ENCODE results near the gene TRIM13.
"Not testable (repeated sequence)": the region's sequence is repeated elsewhere in the genome, so short reads cannot be mapped to it uniquely, and the experiment has no call there.

The TRIM13 gene

DNA sequence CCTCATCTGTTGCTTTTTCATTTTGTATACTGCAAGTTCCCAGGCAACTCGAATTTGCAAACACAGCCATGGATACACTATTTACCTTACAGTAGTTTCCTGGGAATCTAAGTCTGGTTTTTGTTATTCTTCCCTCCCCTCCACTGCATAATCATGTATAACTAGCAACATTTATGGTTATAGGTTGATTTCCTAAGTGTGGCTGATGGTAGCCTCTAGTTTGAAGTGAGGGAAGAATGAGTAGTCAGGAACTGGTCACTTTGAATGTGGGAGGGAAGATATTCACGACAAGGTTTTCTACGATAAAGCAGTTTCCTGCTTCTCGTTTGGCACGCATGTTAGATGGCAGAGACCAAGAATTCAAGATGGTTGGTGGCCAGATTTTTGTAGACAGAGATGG lies 18.4 kb downstream of the TRIM13 start, which contains the start of gene KCNRG:
TSS of gene KCNRG (plus strand) at position 187 of the 400 bp plus-strand sequence. CDS start at position 237, 50 bp downstream.
- peaks cover 21% of the 10 kb centered on the region for H3K4me1 Mint-ChIP-seq (ENCODE audit: low read depth)
- no peak within 1 kb of the TSS for H3K4me3 Mint-ChIP-seq
- no peaks in the 10 kb centered on the region for H3K27me3 Mint-ChIP-seq (ENCODE audit: low read depth)
- H3K27ac Mint-ChIP-seq: no peak within 1 kb of the TSS
- H3K36me3 Mint-ChIP-seq (ENCODE audit: low read depth): peaks cover 61% of the 10 kb centered on the region
- H3K9me3 Mint-ChIP-seq: no peaks in the 10 kb centered on the region

DNA sequence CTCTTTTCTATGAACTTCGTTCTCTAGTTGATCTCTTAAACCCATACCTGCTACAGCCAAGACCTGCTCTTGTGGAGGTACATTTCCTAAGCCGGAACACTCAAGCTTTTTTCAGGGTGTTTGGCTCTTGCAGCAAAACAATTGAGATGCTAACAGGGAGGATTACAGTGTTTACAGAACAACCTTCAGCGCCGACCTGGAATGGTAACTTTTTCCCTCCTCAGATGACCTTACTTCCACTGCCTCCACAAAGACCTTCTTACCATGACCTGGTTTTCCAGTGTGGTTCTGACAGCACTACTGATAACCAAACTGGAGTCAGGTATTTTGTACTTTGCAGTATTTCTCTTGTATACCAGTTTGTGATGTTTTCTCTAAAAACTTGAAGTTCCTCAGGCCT lies 18.9 kb downstream of the TRIM13 start:
- no peak overlapping the region for H3K4me3 Mint-ChIP-seq
- peaks cover 61% of the 10 kb centered on the region for H3K36me3 Mint-ChIP-seq (ENCODE audit: low read depth)
- no peak overlapping the region for H3K27ac Mint-ChIP-seq
- no peaks in the 10 kb centered on the region for H3K9me3 Mint-ChIP-seq
- peaks cover 21% of the 10 kb centered on the region for H3K4me1 Mint-ChIP-seq (ENCODE audit: low read depth)
- no peaks in the 10 kb centered on the region for H3K27me3 Mint-ChIP-seq (ENCODE audit: low read depth)

DNA sequence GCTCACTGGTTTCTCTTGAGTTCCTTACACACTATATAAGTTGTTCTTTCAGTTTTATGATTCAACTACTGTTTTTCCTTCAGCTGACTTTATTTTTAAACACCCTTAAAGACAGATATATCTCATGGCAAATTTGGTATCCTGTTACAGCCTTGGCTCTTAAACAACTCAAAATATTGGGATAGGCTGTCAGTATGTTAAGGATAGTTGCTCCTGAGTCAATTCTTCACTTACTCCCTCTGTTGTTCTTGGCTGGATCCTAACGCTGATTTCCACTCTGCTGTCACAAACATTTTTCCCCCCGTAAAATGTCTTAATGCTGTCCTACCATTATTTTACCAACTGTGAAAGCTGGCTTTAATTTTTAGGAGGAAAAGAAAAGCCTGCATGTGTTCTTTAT lies 19.6 kb downstream of the TRIM13 start:
- Mint-ChIP-seq H3K27me3 (ENCODE audit: low read depth) (no peaks in the 10 kb centered on the region), H3K27ac (no peak overlapping the region), H3K36me3 (ENCODE audit: low read depth) (peaks cover 56% of the 10 kb centered on the region)

DNA sequence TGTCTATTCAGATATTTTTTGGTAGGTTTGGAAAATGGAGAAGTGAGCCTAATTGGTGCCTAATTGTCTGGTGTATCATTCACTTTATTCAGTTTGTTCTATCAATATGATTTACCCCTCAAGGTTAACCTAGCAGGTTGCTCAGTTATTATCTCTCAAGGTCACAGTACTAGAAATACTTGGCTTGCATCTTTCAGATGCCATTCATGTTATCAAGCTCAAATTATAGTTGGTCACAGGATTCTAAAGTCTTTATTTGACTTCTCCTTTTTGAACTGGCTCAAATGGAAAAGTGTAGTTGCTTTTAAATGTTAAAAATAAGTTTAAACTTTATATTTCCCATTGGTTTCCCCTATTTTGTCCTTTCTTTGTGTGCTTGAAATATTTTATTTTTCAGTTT lies 21.0 kb downstream of the TRIM13 start:
- H3K27ac Mint-ChIP-seq: no peak overlapping the region
- no peaks in the 10 kb centered on the region for H3K9me3 Mint-ChIP-seq
- peaks cover 13% of the 10 kb centered on the region for H3K4me1 Mint-ChIP-seq (ENCODE audit: low read depth)
- no peaks in the 10 kb centered on the region for H3K27me3 Mint-ChIP-seq (ENCODE audit: low read depth)
- peaks cover 44% of the 10 kb centered on the region for H3K36me3 Mint-ChIP-seq (ENCODE audit: low read depth)
- no peak overlapping the region for H3K4me3 Mint-ChIP-seq

More for the DNA sequence above, 19.6 kb downstream of the TRIM13 start:
- Mint-ChIP-seq H3K9me3 (no peaks in the 10 kb centered on the region), H3K4me3 (no peak overlapping the region), H3K4me1 (ENCODE audit: low read depth) (peaks cover 19% of the 10 kb centered on the region)

DNA sequence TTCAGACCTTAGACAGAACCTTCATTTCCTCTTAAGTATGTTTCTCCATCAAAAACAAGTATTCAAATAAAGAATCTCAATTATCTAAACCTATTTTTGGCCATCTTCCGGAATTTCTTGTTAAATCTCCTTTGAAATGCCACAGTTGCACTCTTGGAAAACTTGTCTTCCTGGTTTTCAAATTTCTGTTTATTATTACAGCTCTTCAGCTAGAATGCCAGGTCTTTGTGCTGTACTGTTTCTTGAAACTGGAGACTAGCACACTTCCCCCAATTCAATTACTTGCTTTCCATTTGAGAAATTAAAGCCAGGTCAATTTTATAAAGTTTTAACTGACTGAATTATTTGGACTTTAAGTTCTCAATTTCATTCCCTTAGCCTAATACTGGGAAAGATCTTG lies 28.6 kb downstream of the TRIM13 start:
- peaks cover 43% of the 10 kb centered on the region for H3K36me3 Mint-ChIP-seq (ENCODE audit: low read depth)
- peak overlapping the region; percentile 18 for H3K27ac Mint-ChIP-seq
- H3K4me3 Mint-ChIP-seq: no peak overlapping the region

DNA sequence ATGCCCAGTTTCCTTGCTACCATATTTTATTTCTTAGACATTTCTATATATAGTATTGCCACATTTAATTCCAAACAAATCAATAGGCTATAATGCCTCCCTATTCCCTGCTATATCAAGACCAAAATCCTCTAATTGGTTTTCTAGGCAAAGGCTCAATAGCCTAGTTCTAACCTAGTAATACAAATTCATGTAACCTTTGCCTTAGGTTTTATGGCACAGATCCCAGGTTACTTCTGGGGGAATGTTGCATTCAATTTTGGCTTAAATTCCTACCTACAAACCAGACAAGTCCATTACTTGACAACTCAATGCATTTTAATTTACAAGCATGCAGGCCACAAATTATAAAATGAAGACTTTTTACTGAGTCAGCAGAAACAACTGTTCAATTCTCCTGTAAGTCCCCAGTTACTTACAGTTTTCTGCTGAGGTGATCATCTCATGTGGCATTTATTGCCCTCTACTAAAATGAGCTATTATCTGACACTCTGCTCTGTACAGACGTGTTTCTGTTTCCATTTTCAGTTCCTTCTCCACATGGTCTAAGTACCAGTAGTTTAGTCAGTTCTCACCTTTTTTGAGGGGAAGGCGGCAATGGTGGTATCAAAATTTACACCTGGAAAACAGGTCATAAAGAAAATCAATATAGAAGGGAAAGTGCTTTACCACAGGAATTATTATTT lies 30.1 kb downstream of the TRIM13 start:
- Mint-ChIP-seq H3K4me3 (no peak overlapping the region), H3K4me1 (ENCODE audit: low read depth) (peaks cover 5% of the 10 kb centered on the region), H3K36me3 (ENCODE audit: low read depth) (peaks cover 39% of the 10 kb centered on the region), H3K27ac (no peak overlapping the region), H3K27me3 (ENCODE audit: low read depth) (no peaks in the 10 kb centered on the region), H3K9me3 (no peaks in the 10 kb centered on the region)

More for the DNA sequence above, 28.6 kb downstream of the TRIM13 start:
- Mint-ChIP-seq H3K4me1 (ENCODE audit: low read depth) (peaks cover 5% of the 10 kb centered on the region), H3K9me3 (no peaks in the 10 kb centered on the region), H3K27me3 (ENCODE audit: low read depth) (no peaks in the 10 kb centered on the region)

DNA sequence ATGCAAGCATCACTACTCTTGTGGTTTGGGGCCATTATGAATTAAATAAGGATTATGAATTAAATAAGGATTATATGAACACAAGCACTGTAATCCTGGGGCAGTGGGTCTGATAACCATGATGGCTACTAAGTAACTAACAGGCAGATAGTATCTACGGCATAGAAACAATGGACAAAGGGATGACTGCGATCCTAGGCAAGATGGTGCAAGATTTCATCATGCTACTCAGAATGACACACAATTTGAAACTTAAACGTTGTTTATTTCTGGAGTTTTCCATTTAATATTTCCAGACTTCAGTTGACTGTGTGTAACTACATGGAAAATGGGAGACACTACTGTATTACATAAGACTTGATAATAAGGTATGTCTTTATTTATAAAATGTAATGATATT lies 33.5 kb downstream of the TRIM13 start:
- Mint-ChIP-seq H3K9me3 (no peaks in the 10 kb centered on the region), H3K36me3 (ENCODE audit: low read depth) (peaks cover 25% of the 10 kb centered on the region), H3K4me1 (ENCODE audit: low read depth) (peaks cover 5% of the 10 kb centered on the region), H3K27me3 (ENCODE audit: low read depth) (no peaks in the 10 kb centered on the region), H3K4me3 (no peak overlapping the region), H3K27ac (no peak overlapping the region)

DNA sequence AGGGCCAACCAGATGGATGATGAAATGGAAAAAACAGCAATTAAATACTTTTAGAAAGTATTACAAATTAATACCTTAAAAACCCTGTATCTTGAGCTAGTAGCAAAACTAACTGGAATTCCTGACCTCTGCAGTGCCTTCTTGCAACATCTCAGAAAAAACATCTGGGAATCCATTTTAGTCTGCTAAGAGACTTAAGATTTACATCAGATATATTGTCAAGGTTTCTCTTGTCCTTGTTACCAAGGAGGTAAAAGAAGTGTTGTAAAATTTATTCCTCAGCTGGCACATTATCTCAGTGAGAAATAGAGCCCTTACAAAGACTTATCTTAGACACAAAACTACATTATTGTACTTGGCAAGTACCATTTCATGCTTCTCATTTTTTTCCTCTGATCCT lies 36.9 kb downstream of the TRIM13 start:
- Mint-ChIP-seq H3K4me3 (no peak overlapping the region), H3K36me3 (ENCODE audit: low read depth) (peaks cover 3% of the 10 kb centered on the region), H3K27ac (no peak overlapping the region), H3K27me3 (ENCODE audit: low read depth) (no peaks in the 10 kb centered on the region), H3K9me3 (no peaks in the 10 kb centered on the region), H3K4me1 (ENCODE audit: low read depth) (peaks cover 5% of the 10 kb centered on the region)

DNA sequence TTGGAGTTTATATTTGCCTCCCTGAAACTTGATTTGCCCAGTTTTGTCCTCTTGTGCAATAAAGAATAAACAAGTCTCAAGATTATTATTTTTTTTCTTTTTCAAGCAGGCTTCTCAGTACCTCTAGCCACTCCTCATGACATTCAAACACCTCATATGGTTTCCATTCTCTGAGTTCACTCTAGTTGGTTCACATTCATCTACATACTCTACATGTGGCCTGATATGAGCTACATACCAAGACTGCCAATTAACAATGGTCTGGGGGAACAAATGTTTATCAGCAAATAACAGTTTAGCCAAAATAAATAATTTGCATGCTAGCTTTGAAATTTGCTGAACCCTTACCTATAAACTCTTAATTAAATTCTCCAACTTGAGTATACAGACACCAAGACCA lies 40.9 kb downstream of the TRIM13 start:
- H3K27ac Mint-ChIP-seq: no peak overlapping the region
- no peaks in the 10 kb centered on the region for H3K4me1 Mint-ChIP-seq (ENCODE audit: low read depth)
- no peak overlapping the region for H3K4me3 Mint-ChIP-seq
- no peaks in the 10 kb centered on the region for H3K27me3 Mint-ChIP-seq (ENCODE audit: low read depth)
- peaks cover 7% of the 10 kb centered on the region for H3K36me3 Mint-ChIP-seq (ENCODE audit: low read depth)
- no peaks in the 10 kb centered on the region for H3K9me3 Mint-ChIP-seq

DNA sequence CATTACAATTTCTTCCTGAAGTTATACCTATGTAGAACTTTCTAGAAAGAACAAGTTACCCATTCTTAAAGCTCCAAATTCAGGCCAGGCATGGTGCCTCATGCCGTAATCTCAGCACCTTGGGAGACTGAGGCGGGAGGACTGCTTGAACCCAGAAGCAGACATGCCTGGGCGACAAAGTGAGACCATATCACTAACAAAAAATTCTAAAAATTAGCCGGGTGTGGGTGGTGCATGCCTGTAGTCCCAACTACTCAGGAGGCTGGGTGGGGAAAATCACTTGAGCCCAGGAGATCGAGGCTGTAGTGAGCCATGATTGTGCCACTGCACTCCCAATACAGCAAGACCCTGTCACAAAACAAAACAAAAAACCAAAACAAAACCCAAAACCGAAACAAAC lies 41.4 kb downstream of the TRIM13 start:
- Mint-ChIP-seq H3K36me3 (ENCODE audit: low read depth) (peaks cover 11% of the 10 kb centered on the region), H3K27me3 (ENCODE audit: low read depth) (no peaks in the 10 kb centered on the region), H3K27ac (no peak overlapping the region), H3K4me1 (ENCODE audit: low read depth) (peaks cover 3% of the 10 kb centered on the region), H3K9me3 (no peaks in the 10 kb centered on the region), H3K4me3 (no peak overlapping the region)

DNA sequence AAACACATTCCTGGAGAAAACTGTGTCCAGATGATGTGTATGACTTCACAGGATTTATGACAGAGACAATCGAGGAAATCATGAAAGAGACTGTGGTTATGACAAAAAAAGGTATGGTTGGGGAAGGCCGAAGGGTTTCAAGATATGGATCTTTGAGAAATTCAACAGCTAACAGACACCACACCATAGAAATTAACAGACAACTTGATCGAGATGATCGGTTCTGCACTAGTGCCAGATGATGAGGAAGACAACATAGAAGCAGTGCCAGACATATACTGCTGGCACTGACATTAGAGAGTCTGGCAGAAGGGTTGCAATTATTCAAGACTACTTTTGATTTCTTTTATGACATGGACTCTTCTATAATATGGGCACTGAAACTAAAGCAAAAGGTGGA lies 55.6 kb downstream of the TRIM13 start:
- Mint-ChIP-seq H3K9me3 (peaks cover 4% of the 10 kb centered on the region), H3K4me1 (ENCODE audit: low read depth) (peaks cover 20% of the 10 kb centered on the region), H3K36me3 (ENCODE audit: low read depth) (peaks cover 28% of the 10 kb centered on the region), H3K27me3 (ENCODE audit: low read depth) (no peaks in the 10 kb centered on the region), H3K27ac (no peak overlapping the region), H3K4me3 (no peak overlapping the region)

DNA sequence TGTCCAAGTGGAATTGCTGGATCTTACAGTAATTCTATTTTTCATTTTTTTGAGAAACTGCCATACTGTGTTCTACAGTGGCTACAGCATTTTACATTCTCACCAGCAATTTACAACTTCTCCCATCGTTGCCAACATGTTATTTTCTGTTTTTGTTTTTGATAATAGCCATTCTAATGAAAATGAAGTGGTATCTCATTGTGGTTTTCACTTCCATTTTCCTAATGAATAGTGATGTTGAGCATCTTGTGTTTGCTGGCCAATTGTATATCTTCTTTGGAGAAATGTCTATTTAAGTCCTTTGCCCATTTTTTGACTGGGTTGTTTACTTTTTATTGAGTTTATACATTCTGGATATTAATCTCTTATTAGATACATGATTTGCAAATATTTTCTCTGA lies 57.0 kb downstream of the TRIM13 start:
- Mint-ChIP-seq H3K27me3 (ENCODE audit: low read depth) (no peaks in the 10 kb centered on the region), H3K4me1 (ENCODE audit: low read depth) (peaks cover 26% of the 10 kb centered on the region), H3K27ac (no peak overlapping the region)

DNA sequence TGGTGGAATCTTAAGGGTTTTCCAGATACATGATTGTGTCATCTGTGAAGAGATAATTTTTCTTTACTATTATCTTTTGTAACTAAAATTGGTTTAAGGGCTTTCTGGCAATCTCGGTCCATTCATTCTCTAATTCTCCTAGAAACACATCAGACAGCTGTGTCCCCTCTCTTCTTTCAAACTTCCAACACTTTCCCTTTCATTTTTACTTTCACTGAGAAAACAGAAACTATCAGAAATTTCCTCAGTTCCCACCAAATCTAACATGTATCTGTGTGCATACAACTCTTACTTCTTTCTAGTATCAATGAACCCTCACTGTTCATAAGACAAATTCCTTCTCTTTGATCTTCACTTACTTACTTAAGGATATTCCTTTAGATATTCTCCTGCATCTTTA lies 58.6 kb downstream of the TRIM13 start:
- Mint-ChIP-seq H3K36me3 (ENCODE audit: low read depth) (peaks cover 41% of the 10 kb centered on the region), H3K27ac (no peak overlapping the region)

More for the DNA sequence above, 57.0 kb downstream of the TRIM13 start:
- Mint-ChIP-seq H3K9me3 (peaks cover 4% of the 10 kb centered on the region), H3K4me3 (no peak overlapping the region), H3K36me3 (ENCODE audit: low read depth) (peaks cover 34% of the 10 kb centered on the region)

DNA sequence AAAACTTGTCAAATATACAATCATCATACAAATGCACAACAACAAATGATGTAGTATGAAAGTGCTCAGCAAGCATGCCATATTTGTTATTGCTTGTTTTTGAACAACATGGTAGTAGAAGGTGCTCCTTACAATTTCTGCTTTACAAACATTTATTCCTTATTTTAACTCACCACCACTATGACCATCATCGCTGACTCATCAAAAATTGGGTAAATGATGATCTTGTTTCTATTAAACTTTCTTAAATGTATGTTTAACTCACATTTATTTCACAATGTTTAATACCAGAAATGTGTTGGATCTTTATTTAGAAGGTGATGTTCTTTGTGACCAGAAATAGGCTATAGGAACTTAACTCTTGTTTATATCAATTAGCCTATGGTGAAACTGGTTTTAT lies 63.9 kb downstream of the TRIM13 start:
- no peaks in the 10 kb centered on the region for H3K9me3 Mint-ChIP-seq
- no peak overlapping the region for H3K27ac Mint-ChIP-seq
- peaks cover 21% of the 10 kb centered on the region for H3K4me1 Mint-ChIP-seq (ENCODE audit: low read depth)
- H3K27me3 Mint-ChIP-seq (ENCODE audit: low read depth): no peaks in the 10 kb centered on the region
- no peak overlapping the region for H3K4me3 Mint-ChIP-seq
- H3K36me3 Mint-ChIP-seq (ENCODE audit: low read depth): peaks cover 22% of the 10 kb centered on the region

More for the DNA sequence above, 58.6 kb downstream of the TRIM13 start:
- Mint-ChIP-seq H3K4me1 (ENCODE audit: low read depth) (peaks cover 35% of the 10 kb centered on the region), H3K4me3 (peak overlapping the region; percentile 11), H3K9me3 (peaks cover 4% of the 10 kb centered on the region), H3K27me3 (ENCODE audit: low read depth) (no peaks in the 10 kb centered on the region)

DNA sequence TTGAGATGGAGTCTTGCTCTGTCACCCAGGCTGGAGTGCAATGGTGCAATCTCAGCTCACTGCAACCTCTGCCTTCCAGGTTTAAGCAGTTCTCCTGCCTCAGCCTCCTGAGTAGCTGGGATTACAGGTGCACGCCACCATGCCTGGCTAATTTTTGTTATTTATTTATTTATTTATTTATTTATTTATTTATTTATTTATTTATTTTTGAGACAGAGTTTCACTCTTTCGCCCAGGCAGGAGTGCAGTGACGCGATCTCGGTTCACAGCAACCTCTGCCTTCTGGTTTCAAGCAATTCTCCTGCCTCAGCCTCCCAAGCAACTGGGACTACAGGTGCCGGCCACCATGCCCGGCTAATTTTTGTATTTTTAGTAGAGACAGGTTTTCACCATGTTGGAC lies 65.5 kb downstream of the TRIM13 start:
- not testable (repeated sequence) for H3K4me3 Mint-ChIP-seq; H3K9me3 Mint-ChIP-seq; H3K27ac Mint-ChIP-seq; H3K27me3 Mint-ChIP-seq (ENCODE audit: low read depth)
- Mint-ChIP-seq H3K36me3 (ENCODE audit: low read depth) (peaks cover 26% of the 10 kb centered on the region), H3K4me1 (ENCODE audit: low read depth) (peaks cover 17% of the 10 kb centered on the region)
